H1 (cell line): ENCODE results near the gene SLC43A3.

ENCODE experiments used
- CREB1 ChIP-seq: IDR thresholded peaks from 2 replicates; pipeline ENCODE4 v1.6.1; 2012; ENCODE audit warnings: inconsistent platforms
- CTCF ChIP-seq, 3 experiments: IDR thresholded peaks; 1 replicate in 2 of 3; 2 replicates in 1 of 3; pipeline versions ENCODE4 v1.5.1 to v1.6.1; 2011; ENCODE audit warnings: low read length in 3 of 3, mild to moderate bottlenecking in 3 of 3, inconsistent platforms in 2 of 3, low read depth in 1 of 3, moderate library complexity in 1 of 3; ENCODE audit not compliant: insufficient read depth in 1 of 3; ENCODE audit errors: control extremely low read depth in 1 of 3
- EP300 ChIP-seq, 2 experiments: IDR thresholded peaks; 1 replicate in 1 of 2; 2 replicates in 1 of 2; pipeline ENCODE4 v1.6.1; 2011 to 2012; ENCODE audit warnings: low read depth in 2 of 2, low read length in 2 of 2, mild to moderate bottlenecking in 2 of 2, borderline replicate concordance in 1 of 2, inconsistent platforms in 1 of 2, moderate library complexity in 1 of 2
- GABPA ChIP-seq: IDR thresholded peaks from 2 replicates; pipeline ENCODE4 v1.6.1; 2011; ENCODE audit warnings: mild to moderate bottlenecking, low read length, moderate library complexity, borderline replicate concordance; ENCODE audit not compliant: insufficient read depth
- GTF2F1 ChIP-seq: IDR thresholded peaks from 2 replicates; pipeline ENCODE4 v1.6.1; 2012; ENCODE audit warnings: low read depth, low read length, improper control_type of control experiment, borderline replicate concordance
- JUND ChIP-seq: IDR thresholded peaks from 2 replicates; pipeline ENCODE4 v1.6.1; 2011; ENCODE audit warnings: mild to moderate bottlenecking, improper control_type of control experiment, low read length
- POLR2A ChIP-seq, 2 experiments: IDR thresholded peaks; 1 replicate in 1 of 2; 2 replicates in 1 of 2; pipeline ENCODE4 v1.6.1; 2011; ENCODE audit warnings: low read depth in 2 of 2, low read length in 2 of 2, mild to moderate bottlenecking in 2 of 2; ENCODE audit errors: control extremely low read depth in 1 of 2
- RFX5 ChIP-seq: IDR thresholded peaks from 2 replicates; pipeline ENCODE4 v1.6.1; 2011; ENCODE audit warnings: low read depth, low read length, improper control_type of control experiment, borderline replicate concordance
- SAP30 ChIP-seq: fragments of 300-600 bp; sonication (generic); IDR thresholded peaks from 2 replicates; pipeline ENCODE4 v1.7.1; 2012; ENCODE audit warnings: low read length, moderate library complexity, mild to moderate bottlenecking, inconsistent platforms; ENCODE audit not compliant: insufficient read depth, insufficient replicate concordance
- TAF1 ChIP-seq: IDR thresholded peaks from 2 replicates; pipeline ENCODE4 v1.6.1; 2011; ENCODE audit warnings: mild to moderate bottlenecking, low read depth, low read length
- YY1 ChIP-seq: IDR thresholded peaks from 2 replicates; pipeline ENCODE4 v1.6.1; 2011; ENCODE audit warnings: low read depth, mild to moderate bottlenecking, low read length
- ZNF274 ChIP-seq: IDR thresholded peaks from 2 replicates; pipeline ENCODE4 v1.7.0; 2012; ENCODE audit warnings: low read length, borderline replicate concordance; ENCODE audit errors: extremely low read depth

GRCh38 chr11:57421805-57422204 is 5.1 kb downstream of the SLC43A3 start:
- TF ChIP-seq CTCF (IDR thresholded peaks at IDR 0.05; ENCODE audit: control extremely low read depth in 1 of 3, insufficient read depth in 1 of 3, low read depth in 1 of 3, low read length in 3 of 3) = no peak
- TF ChIP-seq RFX5 = no peak
- TF ChIP-seq ZNF274 = no peak
- no peak for TF ChIP-seq POLR2A (IDR thresholded peaks at IDR 0.05; ENCODE audit: control extremely low read depth in 1 of 2, low read depth in 2 of 2, low read length in 2 of 2)
- TF ChIP-seq YY1 = no peak
- no peak for TF ChIP-seq GABPA
- no peak for TF ChIP-seq TAF1
- TF ChIP-seq EP300 (IDR thresholded peaks at IDR 0.05; ENCODE audit: borderline replicate concordance in 1 of 2, low read depth in 2 of 2, low read length in 2 of 2) = no peak
- TF ChIP-seq JUND = no peak
- TF ChIP-seq SAP30 = no peak
- TF ChIP-seq CREB1 = no peak
- no peak for TF ChIP-seq GTF2F1
